NCI-H1436 treated with DMSO at 0.1 percent for 48 hours (cell line): Measurements from ENCODE around the gene FNDC1.
"Not testable (repeated sequence)": the region's sequence is repeated elsewhere in the genome, so short reads cannot be mapped to it uniquely, and the experiment has no call there.

Experiments
- DNase-seq: peaks from one replicate; lab custom pipeline; 2025; lab: John Stamatoyannopoulos, UW

FNDC1 gene

DNA sequence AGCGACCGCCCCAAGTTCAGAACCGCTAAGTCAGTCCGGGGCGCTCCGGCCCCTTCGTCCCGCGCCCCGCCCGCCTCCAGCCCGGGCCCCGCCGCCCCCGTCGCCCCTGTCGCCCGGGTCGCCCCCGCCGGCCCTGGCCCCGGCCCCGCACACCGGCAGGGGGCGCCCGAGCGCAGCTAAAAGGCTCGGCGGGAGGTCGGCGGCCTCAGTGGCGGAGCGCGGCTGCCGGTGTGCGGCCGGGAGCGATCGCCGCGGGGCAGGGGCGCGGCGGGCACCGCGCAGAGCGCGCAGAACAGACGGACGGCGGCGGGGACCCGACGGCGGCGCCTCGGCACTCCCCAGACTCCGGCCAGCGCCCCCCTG is at the start of gene FNDC1:
Gene FNDC1, plus strand, starts transcription at position 208 of the 363 bp plus-strand sequence. CDS start 197 bp downstream, outside the sequence.
- DNase-seq = no peak

DNA sequence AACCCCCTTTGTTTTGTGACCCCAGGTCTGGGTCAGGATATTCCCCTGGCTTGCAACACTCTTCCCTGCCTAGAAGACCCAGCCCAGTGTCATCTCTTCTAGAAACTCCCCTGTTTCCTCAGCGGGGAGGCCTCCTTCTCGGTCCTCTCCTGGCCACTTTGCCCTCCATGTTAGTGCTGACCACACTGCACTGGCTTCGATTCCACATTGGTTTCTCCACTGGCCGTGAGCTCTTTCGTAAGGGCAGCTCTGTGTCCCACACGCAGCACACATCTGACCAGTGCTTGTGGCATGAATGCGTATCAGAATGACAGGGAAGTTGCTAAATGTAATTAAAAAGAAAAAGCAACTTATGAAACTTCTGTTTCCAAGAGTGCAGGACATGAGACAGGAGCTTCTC is 49.4 kb upstream of the FNDC1 start:
- DNase-seq = no peak

DNA sequence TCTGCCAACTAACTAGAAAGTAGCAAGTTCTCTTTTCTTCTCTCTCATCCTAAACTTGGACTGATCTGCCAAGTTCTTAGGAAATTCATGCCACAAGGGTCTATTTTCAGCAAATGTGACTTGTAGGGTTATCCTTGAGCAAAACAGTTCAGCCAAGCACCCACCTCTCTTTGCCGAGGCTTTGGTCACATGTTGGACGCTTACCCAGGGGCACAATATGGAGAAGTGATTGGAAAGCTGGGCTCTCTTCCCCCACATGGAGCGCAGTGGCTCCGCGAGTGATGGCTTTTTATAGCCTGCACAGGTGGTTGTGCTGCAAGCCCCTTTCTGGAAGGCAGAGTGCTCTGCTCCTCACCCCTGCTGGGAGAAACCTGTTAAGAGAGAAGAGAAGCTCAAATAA is 47.7 kb upstream of the FNDC1 start:
- DNase-seq = no peak

DNA sequence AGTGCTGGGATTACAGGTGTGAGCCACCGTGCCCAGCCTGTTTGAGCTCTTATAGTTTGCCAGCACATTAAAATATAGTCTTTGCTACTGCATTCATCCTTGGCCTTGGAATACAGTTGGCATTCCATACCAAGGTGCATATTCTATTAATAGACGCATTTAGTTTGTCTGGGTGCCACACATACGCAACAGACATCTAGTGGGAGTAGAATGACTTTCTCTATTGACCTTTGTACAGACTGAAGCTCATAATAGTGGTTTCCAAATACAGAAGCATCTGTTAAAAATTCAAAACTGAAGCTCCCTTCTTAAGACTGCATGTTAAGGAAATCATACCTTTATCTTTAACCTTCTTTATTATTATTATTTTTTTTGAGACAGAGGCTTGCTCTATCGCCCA is 46.7 kb upstream of the FNDC1 start:
- no peak for DNase-seq

DNA sequence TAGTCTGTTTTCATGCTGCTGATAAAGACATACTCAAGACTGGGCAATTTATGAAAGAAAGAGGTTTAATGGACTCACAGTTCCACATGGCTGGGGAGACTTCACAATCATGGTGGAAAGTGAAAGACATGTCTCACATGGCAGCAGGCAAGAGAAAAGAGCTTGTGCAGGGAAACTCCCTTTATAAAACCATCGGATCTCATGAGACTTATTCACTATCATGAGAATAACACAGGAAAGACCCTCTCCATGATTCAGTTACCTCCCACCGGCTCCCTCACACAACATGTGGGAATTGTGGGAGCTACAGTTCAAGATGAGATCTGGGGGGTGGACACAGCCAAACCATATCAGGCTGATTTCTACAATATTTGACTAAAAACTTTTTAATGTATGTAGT is 45.4 kb upstream of the FNDC1 start:
- not testable (repeated sequence) for DNase-seq

DNA sequence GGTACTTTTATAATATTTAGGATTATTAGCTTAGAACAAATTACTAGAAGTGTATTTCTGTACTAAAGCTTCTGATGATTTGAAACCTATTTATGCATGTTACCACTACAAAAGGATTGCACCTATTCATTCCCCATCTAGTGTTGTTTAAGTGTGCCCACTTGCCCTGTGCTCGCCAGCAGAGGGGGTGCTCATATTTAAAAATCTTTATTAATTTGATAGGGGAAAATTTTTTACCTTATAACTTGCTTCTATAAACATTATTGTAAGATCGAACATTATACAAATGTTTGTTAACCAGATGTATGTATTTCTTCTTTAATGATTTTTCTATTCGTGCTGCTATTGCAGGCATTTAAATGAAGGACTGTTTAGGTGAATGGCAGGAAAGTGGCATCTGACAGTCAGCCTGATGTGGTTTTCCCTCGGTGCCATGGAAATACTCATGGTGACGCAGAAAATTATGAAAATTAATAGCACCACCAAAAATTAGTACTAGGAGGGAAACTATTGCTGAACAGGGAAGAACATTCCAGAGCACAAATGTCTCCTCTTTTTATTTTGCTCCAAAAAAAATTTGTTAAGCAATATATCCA is 44.1 kb upstream of the FNDC1 start:
- no peak for DNase-seq

DNA sequence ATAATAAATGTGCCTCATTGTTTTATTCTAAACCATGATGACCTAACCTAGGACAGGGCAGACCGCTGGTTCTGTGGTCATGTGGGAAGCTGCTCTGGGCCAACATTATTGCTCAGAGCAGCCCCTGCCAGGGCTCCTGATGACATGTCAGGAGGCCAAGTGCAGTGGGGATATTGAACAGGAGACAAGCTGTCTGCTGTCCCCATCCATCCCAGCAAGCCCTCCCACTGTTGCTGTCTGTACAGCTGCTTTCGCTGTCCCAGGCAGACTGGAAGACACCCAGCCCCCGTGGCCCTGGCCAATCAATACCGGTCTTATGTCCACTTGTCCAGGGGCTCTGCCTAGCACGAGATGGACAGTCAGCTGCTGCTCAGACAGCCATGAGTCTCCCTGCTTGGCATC is 43.2 kb upstream of the FNDC1 start:
- no peak for DNase-seq

DNA sequence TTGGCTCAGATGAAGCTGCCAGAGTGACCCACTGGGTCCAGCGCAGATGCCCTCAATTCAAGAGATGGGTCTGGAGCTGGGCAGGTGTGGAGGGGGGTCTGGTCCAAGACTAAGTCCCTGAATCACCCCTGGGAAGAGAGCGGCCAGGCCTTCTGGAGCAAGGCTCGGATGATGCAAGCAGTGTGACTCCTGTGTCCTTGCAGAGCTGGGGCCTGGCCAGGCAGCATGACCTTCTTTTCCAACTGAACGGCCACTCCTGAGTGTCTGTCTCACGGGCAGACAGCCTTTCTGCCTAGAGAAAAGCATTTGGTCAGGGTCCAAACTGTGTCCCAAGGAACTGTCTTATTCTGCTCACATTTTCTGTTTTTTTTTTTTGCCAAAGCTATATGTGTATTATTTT is 42.6 kb upstream of the FNDC1 start:
- no peak for DNase-seq

DNA sequence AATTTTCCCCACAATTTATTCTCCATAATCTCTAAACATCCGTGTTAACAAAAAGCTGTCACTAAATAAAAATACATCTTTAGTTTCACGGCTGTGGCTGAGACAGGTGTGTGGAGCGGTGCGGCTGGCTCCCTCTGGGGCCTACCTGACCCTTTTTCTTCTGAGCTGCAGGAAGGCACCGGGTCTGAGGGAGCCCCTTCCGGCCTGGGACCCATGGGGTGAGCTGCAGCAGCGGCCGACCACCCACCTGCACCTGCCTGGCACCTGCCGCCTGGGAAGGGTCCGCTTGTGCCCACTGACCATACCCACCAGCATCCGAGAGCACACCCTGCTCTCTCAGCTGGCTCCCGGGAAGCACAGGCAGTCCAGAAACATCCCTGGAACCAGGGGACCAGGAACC is 41.5 kb upstream of the FNDC1 start:
- DNase-seq = no peak

DNA sequence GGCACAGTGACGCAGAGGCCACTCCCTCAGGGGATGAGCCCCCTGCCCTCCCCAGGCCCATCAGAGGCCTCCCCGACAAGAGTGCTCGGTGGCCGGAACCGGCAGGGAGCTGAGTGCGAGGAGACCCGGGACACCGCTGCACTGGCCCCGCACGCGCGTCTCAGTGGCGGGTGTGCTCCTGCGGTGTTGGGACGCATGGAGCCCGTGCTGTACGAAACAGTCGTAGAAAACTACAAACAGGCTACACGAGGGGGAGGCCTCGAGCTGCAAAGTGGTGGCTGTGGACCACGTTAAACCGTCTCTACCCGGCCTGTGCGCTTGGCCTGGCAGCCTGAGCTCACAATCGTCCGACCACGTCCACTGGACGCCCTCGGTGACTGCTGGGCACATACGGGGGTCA is 40.2 kb upstream of the FNDC1 start:
- DNase-seq = no peak

DNA sequence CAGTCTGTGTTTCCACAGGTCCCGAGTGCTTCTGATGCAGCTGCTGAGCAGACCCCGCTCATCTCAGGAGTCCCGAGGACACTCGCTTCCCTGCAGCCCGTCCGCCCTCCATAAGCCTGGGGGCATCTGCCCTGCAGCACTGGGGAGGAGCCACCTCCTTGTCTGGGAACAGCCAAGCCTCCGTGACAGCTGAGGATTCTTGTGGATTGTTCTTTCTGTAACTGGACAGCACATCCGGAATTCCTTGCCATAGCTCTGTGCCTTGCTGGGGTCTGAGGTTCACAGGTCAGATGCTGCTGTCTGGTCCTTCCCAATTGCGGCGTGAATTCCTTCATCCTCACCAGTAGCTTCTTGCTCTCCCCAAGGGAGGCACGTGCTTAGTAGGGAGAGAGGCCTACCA is 38.4 kb upstream of the FNDC1 start:
- DNase-seq = no peak

DNA sequence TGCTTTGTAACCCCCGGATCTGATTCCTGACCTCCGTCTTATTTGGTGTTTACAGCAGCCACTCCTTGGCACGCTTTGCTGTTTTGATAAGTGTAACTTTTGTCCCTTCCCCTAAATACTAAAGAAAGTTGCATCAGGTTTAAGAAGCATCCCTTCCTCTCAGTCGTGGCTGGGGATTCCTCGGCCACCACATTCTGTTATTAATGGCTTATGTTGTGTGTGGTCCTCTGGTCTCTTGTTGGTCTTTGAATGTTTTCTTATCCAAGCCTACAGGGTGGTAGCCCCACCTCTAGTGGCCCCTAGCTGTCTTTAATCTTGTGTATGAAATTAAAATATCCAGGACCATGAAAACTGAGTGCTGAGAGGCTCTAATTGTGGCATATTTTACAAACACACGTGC is 37.5 kb upstream of the FNDC1 start:
- DNase-seq = no peak

DNA sequence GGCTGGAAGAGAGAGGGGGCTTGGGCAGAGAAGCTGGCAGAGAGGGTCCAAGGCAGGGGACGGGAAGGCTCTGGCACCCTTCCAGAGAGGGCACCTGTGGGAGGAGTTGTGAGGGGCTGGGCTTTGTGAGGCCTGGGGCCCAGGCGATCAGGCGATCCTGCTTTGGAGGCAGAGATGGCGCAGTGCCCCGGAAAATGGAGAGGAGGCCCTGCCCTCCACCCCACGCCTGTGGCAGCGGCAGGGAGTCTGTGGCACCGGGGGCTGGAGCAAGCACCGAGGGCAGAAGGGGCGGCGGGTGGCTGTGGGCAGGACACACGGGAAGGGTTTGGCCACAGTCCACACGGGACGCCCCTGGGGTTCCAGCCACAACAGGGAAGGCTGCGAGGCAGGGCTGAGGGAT is 36.5 kb upstream of the FNDC1 start:
- DNase-seq = no peak

DNA sequence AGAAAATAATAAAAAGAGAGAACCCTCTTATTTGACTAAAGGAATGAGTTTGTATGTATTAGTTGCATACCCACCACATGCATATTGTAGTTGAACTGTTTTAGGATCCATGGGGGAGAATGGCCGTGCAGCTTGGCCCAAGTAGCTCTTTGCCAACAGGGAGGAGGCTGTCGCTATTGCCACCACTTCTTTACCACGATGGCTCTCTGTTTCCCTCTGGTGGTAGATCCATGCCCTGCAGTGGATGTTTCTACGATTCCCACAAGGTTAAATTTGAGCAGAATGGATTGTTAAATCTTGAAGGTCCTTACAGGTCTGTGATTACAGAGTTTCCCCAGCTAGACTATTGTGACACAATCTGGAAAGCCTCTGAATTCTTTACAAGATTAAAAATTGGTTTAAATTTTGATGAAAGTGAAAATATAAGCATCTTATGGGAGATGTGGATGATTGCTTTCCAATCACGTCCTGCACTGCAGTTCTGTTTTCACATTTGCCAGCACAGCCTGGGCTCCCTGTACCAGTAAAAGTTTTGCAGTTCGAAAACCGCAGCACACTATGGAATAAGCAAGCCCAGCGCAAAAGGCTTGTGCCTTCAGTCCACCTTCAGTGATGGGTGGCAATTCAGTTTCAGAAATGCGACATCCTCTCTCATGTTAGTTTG is 34.4 kb upstream of the FNDC1 start:
- DNase-seq = no peak

DNA sequence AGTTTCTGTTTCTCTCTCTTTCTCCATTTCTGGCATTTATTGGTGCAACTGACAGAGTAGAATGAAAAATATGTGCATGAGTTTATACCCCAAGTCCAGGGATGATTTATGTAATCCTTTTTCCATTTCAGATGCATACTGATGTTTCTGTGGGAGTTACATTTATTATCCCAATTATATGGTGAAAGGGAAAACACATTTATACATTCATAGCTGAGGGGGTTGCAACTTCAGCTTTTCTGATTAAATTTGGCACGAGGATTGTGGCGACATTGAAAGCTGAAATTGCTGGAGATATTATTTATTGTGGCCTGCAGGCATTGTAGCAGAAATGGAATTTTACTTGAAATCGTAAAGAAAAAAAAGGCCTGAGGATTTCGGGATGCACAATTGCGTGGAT is 31.5 kb upstream of the FNDC1 start:
- DNase-seq = no peak

DNA sequence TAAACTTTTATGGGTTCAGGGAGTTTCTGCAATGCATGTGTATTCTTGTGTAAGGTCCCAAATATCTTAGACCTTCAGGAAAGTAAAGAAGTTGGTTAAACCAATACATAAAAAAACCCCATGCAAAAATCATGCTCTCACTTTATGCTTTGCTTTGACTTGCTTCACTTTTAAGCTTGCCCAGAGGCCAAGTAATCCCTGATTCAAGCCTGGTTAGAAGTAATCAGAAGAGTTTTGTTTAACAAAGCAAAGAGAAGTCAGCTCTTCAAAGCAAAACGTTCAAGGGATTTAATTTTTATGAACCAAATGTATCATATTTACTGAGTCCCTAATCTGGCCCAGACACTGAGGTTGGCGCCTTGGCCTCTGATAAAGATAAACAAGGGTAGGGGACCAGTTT is 26.7 kb upstream of the FNDC1 start:
- DNase-seq = no peak

DNA sequence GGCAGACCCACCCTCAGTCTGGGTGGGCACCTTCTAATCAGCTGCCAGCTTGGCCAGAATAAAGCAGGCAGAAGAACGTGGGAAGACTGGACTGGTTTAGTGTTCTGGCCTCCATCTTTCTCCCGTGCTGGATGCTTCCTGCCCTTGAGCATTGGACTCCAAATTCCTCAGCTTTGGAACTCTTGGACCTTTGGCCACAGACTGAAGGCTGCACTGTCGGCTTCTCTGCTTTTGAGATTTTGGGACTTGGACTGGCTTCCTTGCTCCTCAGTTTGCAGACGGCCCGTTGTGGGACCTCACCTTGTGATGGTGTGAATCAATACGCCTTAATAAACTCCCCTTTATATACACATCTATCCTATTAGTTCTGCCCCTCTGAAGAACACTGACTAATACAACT is 20.6 kb upstream of the FNDC1 start:
- no peak for DNase-seq

DNA sequence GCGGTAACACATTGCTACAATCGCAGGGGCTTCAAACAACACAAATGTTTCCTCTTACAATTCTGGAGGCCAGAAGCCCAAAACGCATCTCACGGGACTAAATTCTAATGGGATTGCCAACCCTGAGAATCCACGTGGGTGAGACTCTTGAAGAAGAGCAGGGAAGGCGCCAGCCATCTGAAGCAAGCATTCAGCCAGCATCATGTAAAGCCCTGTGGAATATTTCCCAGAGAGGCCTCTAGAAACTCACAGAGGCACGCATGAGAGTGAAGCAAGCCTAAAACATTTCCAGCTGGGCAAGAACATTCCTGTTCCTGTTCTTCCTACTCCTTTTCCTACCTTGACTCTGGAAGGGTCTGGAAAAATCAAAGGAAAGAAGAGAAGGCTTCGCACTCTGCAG is 19.6 kb upstream of the FNDC1 start:
- DNase-seq = no peak

DNA sequence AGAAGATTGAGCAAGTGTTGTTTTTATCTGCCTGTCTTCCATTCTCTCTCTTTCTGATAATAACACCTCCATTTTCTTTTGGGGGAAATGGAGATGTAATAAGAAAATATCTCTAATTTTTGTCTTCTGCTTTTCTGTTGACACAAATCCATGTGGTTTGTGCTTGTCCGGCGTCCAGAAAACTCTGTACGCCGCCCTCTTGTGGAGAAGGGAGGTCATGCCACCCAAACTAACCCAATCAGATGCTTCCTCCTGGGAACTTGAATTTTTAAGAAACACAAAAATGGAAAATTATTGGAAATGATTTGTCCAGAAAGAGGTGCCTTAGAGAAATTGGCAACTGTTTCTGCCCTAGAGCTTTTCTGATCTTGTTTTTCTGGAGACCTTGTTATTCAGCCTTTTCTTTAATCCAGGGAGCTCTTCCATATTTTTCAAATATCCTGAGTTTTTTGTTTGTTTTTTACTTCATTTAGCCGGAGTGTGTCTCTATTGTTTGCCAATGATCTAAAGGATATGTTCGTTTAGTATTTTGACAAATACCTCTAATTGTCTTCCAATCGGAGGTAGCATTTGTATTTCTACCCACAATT is 17.8 kb upstream of the FNDC1 start:
- DNase-seq = no peak

DNA sequence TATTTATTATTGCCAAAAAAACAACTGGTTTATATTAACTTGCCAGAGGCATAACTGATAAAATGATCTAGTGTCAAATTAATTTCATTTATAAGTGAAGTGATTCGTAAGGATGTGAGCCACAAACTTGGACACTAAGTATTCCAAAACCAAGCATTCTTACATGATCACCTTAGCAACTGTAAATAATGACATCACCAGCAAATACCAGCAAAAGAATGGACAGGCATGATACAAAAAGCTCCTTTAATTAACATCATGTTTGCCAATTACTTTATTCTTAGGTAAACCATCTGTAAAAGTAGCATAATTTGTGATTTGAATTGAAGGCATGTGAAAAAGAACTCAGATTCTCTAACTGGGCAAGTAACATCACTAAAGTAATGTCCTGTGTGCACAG is 17.2 kb upstream of the FNDC1 start:
- no peak for DNase-seq

DNA sequence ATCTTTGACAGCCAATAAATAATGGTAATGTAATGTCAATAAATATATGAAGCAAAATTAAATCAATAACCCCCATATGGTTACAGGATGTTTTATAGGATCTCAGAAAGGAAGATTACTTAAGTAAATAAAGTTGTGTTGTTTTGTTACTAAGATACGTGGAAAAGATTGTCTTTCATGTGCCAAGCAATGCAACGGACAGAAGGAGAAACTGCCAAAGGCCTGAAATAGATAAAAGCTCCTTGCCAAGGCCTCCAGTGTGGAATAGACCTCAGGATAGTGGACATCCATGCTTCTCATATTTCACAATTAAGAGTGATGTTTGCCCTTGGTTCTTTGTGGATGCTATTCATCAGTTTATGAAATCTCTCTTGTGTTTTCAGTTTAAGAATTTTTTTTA is 16.4 kb upstream of the FNDC1 start:
- no peak for DNase-seq

DNA sequence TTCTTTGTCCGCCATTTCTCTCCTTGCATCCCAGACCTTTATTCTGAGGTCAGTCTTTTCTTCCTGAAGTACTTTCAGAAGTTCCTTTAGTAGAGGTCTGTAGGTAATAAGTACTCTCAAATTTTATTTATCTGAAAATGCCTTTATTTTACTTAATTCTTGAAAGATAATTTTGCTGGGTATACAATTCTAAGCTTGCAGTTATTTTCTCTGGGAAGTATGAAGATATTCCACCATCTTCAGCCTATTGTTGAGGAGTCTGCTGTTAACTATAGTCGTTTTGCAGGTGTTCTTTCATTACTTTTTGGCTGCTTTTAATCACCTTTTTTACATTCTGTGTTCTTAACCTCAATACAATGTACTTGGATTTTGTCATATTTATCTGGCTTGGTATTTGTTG is 13.5 kb upstream of the FNDC1 start:
- DNase-seq = no peak

DNA sequence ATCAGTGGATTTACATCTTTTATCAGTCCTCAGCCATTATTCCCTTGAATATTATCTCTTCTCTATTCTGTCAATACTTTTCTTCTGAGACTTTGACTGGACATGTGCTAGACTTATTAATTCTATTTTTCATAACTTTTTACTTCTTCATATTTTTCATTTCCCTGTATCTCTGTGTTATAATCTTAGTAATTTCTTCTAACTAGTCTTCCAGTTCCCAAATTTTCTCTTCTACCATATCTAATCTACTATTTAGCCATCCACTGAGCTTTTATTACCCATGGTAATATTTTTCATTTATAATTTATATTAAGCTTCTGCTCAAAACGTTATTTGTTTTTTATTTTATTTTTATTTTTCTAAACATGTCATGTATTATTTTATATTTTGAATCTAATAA is 13.1 kb upstream of the FNDC1 start:
- no peak for DNase-seq

DNA sequence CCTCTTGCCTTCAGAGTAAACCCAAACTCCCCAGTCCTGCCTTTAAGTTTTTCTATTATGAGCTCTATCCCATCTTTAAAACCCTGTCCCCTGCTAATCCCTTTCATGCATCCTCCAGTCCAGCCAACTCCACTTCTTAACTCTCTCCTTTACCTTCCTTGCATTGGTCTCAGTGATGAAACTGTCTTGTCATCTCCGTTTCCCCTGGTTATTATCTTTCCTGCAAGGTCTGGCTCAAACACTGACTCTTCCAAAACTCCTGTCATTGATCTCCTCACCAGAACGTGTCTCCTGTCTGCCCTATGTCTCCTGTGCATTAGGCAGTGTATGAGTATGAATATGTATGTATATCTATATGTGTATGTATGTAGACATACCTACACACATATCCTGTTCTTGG is 11.8 kb upstream of the FNDC1 start:
- DNase-seq = no peak
